Forelimb muscle (tissue), 1 donor: ENCODE measurements around the gene SBNO2. TPM values are rescaled to one million over a fixed set of nuclear protein-coding genes. Genes with fewer than 3 reads are reported as not detected.

Source experiments
- DNase-seq: peaks from one replicate; pipeline ENCODE4 v3.0.0-alpha.2; 2013; ENCODE audit warnings: low read depth
- polyA plus RNA-seq: library from polyadenylated mRNA; unstranded; fragments of 120-200 nt; gene quantifications from one replicate; pipeline ENCODE4 v1.2.1, GENCODE V29; 2013; ENCODE audit not compliant: insufficient read length

Gene SBNO2
- polyA plus RNA-seq, 1 donor: 11.6 TPM

GRCh38 chr19:1108291-1109031 lies 65.6 kb downstream of the SBNO2 start:
- no peak for DNase-seq

- no peak for DNase-seq
Observed at GRCh38 chr19:1107661-1108261, 66.3 kb downstream of the SBNO2 start.

GRCh38 chr19:1106841-1107660 lies 67.0 kb downstream of the SBNO2 start:
- no peak for DNase-seq

- DNase-seq: no peak
Observed at GRCh38 chr19:1105873-1106840, 67.9 kb downstream of the SBNO2 start.

GRCh38 chr19:1105008-1105872 lies 68.8 kb downstream of the SBNO2 start:
- DNase-seq: no peak

- DNase-seq: no peak
Observed at GRCh38 chr19:1104311-1105007, 69.6 kb downstream of the SBNO2 start.

GRCh38 chr19:1103708-1104310 lies 70.3 kb downstream of the SBNO2 start, which contains the start of gene GPX4:
TSS of gene GPX4 (plus strand) at chr19:1103994. CDS start at chr19:1104044, 50 bp downstream.
- DNase-seq: peak; percentile 96

- no peak for DNase-seq
Observed at GRCh38 chr19:1103132-1103707, 70.8 kb downstream of the SBNO2 start.

- DNase-seq: no peak
Observed at GRCh38 chr19:1102407-1103131, 71.5 kb downstream of the SBNO2 start.

GRCh38 chr19:1101337-1101698 lies 72.8 kb downstream of the SBNO2 start:
- DNase-seq: no peak

- DNase-seq: no peak
Observed at GRCh38 chr19:1098177-1099051, 75.7 kb downstream of the SBNO2 start.

- no peak for DNase-seq
Observed at GRCh38 chr19:1097810-1098176, 76.3 kb downstream of the SBNO2 start.

GRCh38 chr19:1094978-1095701 lies 78.9 kb downstream of the SBNO2 start, which contains the start of gene POLR2E:
TSS of gene POLR2E (minus strand) at chr19:1095375. CDS start at chr19:1095315, 60 bp downstream.
- peak; percentile 96 for DNase-seq

- DNase-seq: no peak
Observed at GRCh38 chr19:1094655-1094977, 79.5 kb downstream of the SBNO2 start.

GRCh38 chr19:1093811-1094553 lies 80.1 kb downstream of the SBNO2 start:
- DNase-seq: no peak

GRCh38 chr19:1093330-1093729 lies 80.7 kb downstream of the SBNO2 start:
- no peak for DNase-seq
